ENCODE measurements around the gene SLC7A5.

GRCh38 chr16:87791295-87792204 is 77.8 kb downstream of the SLC7A5 start:
- TF ChIP-seq CTCF (IDR thresholded peaks at IDR 0.05) (no peak), POLR2AphosphoS5 (IDR thresholded peaks at IDR 0.05; ENCODE audit: insufficient read depth in 1 of 2, low read depth in 1 of 2) (no peak), POLR2A (IDR thresholded peaks at IDR 0.05) (no peak)
